Measurements from ENCODE around the gene PLXNC1.

Gene PLXNC1

DNA sequence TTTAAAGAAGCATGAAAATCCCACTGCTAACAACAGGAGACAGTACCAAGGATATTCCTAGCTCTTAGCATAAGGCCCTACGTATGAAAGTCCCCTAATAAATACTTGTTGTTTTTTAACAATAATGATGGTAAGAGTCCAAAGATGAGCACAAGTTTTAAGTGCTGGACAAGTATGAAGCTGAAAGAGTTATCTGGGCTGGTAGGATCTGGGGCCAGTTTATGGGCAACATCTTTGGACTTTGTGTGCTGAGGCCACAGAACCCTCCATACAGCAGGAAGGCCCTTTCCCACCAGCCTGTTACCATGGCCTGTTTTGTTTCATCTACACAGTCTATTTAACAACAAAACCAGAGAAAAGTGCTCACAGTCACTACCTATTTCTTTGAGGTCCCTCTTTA, 12.5 kb upstream of the PLXNC1 start:
- DNase-seq, result no peak

DNA sequence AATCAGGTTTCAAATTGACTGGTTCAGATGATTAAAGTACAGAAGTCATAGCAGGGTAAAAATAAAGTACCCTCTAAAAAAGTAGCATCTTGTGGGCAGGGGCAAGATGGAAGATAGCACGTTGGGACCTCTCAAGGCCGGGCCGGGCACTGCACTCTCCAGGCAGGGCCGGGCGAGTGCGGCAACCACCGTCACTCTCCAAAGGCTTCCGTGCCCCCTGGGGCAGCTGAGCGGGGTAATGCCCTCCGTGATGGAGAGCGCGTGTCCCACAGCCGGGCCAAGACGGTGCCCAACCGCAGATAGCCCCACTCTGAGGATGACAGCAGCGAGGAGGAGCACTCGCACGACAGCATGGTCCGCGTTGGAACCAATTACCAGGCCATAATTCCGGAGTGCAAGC, 8.6 kb upstream of the PLXNC1 start:
- no peak for DNase-seq

DNA sequence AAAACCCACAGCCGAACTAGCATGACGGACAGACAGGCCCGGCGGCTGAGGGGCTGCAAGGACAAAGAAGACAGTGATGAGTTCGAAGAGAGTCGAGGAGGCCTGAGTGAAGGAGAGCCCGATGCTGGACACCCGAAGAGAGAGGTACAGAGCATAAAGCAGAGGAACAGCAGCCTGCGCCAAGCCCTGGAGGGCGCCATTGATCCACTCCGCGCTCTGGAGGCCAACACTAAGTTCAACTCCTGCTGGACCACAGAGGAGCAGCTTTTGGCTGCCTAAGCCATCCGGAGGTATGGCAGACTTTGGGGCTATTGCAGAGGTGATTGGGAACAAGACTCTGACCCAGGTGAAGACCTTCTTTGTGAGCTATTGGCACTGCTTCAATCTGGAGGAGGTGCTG, 7.8 kb upstream of the PLXNC1 start:
- DNase-seq, result no peak

DNA sequence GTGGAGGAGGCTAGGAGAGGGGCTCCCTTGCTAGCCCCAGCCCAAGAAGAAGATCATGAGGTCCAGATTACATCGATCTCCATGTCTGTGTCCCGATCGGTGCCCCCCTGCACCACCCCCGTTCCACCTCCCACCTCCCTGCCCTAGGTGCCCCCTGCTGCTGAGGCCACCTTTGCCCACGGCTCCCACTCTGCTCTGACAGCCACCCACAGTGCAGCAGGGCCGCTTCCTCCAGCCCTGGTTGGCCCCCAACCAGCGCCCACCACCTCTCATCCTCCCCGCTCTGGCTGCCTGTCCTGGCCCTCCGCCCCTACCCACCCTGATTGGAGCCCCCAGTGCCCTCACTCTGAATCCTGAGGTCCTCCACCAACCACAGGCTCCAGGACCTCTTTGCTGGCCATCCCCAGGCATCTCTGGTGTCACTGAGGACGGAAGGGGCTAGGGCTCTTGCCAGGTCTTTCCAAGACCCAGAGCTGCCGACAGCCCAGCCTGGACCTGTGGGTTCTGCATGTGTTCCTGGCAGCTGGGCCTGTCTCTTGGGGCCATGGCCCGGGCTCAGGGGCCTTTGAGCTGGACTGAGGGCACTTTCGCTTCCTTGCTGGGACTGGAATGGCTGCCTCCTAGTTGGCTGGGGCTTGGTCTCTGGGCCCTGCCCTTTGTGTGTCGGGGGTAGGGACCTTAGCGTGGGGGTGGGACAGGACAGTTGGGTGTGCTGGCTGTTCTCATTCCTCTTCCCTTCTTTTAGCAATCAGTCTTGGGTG, 7.2 kb upstream of the PLXNC1 start:
- DNase-seq, result no peak

DNA sequence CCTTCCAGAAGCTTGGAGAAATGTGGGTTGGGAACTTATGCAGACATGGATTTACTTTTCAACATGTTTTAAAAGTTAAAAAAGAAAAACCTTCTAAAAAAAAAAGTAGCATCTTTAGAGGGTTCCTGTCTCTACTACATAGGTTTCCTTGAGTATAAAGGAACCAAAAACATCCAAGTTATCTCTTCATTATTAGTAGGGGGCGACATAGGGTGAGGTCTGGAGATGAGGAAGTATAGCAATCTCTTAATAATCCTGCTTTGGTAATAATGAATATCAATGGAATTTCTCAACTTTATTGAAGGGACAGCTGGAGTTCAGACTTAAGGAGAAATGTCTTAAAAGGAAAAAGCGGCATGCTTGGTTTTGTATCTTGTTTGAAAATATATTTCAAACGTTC, 6.5 kb upstream of the PLXNC1 start:
- DNase-seq, result no peak

DNA sequence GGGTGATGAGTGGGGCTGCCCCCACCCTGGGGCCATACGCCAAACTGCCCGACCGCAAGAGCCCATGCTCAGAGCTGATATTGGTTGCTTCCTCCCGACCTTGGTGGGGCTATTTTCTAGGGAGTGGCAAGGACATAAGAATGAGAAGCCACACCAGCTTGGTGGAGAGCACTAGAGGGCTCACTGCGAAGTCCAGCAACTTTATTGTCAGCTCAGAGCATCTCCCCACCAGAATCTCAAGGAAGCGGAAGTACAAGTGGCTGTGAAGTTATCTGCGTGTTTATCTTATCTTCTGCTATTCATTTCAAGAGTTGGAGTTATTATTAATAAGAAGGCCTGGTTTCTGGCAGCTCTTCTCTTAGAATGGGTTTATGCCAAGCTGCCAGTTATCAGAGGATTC, 4.9 kb upstream of the PLXNC1 start:
- DNase-seq, result no peak

DNA sequence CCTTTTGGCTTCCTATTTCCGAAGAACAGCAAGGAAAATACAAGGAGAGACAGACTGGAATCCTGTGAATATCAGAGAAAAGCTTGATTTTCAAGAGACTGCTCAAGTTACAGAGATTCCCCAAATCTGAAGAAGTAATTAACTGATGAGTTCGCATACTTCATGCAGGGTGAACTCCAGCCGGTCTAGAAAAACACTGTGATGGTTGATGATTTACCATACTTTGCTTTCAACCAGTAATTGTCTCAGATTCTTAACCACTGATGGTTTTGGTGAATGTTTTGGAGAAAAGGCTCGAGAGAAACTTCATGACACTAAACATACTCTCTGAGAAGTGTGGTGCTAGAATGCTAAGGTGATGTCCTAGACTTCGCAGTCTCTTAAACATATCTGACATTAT, 4.4 kb upstream of the PLXNC1 start:
- DNase-seq, result no peak

DNA sequence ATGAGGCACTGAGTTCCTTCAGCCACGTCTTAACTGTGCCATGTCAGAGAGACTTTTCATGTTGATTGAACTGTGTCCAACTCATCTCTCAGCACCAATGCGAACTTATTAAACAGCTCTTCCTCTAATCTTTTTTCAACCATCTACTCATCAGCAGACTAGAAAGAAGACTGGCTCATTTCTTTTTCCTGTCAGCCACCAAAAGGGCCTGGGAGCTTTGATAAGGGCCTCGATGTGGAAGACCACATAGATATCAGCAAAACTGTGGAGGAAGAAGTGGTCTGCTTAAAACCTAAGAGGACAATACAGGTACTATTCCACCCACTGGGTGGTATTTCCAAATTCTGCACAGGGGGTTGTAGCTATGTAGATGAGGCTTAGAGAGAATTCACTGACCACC, 3.6 kb upstream of the PLXNC1 start:
- no peak for DNase-seq

DNA sequence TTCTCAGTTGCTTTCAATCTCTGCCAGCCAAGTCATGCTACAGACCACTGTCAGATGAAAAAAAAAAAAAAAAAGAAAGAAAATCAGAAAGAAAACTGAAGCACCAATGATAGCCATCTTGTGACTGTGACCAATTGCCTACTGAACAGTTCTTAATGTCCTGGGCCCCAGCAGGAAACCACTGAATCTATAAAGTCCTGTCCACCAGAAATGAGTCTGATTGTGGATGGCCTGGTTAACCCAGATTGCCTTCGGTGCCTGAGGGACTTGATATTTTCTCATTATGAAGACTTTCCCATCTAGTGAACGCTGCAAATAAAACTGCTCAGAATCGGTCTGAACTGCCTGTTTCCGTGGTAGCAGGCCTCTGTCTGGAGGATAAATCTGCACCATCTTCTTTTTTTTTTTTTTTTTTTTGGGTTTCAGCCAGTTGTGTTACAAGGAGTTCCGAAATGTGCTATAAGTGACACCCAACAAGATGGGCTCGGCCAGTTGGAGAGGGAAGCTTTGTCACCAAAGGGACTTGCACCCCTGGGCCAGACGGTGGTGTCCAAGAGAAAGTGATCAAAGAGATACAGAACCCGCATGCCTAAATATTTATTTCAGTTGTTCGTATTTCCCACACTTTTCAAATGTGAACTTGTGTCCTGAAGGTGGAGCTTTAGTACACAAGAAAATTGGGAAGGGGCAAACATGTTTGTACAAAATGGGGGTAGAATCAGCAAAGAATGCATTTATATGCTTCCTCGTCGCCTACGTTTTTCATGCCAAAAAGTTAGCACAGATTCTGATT, 3.0 kb upstream of the PLXNC1 start:
- DNase-seq, result no peak

DNA sequence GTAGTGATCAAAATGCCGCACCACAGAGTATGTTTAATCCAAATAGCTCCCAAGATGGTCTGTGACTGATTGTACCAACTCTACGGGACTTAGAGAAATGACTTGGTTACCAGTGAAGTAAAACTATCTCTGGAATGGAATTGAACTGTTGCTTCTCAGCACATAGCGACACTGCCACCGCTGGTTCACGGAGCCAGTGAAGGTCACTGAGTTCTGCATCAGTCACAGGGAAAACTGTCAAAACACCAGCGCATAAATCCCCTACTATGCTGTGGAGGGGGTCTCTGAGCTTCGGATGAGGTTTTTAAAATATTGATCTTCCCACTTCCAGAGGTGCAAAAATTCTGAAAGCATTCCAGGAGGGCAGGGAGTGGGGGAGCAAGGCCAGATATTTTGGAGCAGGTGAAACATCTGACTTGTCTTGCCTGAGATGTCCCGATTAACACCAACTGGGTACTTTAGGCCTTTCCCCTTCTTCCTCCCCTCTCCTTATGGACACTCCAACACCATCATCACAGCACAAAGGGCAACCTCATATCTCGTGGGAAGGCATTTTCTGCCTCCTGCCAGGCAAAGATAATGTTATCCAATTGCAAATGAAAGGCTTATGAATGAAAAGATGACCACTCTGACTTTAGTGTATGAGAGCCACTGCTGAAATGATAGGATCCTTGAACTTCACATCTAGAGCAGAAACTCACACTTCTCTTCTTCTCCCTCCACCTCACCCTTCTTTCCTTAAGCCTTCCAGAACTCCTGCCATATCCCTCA, 2.0 kb upstream of the PLXNC1 start:
- DNase-seq, result no peak

DNA sequence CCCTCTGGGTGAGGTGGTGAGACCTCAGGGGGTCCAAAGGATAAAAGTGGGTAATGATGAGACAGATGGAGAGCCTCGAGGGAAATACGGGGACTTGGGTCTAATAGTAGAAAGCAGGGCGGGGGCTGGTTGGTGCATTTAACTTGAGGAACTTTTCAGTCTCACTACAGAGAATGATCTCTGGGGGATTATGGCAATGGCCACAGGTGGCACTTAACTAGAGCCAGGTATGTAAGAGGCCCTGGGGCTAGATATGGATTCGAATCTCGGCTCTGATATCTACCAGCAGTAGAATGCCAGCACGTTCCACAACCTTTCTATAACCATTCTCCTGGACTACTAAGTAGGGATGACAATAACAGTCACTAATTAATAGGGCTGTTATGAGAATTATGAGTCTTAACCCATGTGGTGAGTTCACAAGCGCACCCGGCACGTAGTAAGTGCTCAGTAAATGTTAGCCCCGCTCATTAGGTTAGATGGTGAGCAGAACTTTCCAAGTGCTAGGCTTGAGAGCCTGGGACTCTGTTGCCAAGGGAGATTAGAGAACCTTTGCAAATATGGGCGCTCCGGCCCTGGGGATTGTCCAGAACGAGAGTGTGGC, 888 bp upstream of the PLXNC1 start:
- no peak for DNase-seq

DNA sequence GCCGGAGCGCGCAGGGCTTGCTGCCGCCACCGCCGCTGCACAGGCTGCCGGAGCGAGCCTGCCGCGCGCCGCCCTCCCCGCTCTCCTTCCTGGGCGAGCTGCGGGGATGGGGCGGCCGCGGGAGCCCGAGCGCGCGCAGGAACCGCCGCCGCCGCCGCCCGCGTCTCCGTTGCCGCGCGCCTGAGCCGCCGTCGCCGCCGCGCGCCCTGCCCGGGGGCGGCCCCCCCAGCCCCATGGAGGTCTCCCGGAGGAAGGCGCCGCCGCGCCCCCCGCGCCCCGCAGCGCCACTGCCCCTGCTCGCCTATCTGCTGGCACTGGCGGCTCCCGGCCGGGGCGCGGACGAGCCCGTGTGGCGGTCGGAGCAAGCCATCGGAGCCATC, 352 bp downstream of the PLXNC1 start:
- no peak for DNase-seq

DNA sequence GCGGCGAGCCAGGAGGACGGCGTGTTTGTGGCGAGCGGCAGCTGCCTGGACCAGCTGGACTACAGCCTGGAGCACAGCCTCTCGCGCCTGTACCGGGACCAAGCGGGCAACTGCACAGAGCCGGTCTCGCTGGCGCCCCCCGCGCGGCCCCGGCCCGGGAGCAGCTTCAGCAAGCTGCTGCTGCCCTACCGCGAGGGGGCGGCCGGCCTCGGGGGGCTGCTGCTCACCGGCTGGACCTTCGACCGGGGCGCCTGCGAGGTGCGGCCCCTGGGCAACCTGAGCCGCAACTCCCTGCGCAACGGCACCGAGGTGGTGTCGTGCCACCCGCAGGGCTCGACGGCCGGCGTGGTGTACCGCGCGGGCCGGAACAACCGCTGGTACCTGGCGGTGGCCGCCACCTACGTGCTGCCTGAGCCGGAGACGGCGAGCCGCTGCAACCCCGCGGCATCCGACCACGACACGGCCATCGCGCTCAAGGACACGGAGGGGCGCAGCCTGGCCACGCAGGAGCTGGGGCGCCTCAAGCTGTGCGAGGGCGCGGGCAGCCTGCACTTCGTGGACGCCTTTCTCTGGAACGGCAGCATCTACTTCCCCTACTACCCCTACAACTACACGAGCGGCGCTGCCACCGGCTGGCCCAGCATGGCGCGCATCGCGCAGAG, 873 bp downstream of the PLXNC1 start:
- no peak for DNase-seq

DNA sequence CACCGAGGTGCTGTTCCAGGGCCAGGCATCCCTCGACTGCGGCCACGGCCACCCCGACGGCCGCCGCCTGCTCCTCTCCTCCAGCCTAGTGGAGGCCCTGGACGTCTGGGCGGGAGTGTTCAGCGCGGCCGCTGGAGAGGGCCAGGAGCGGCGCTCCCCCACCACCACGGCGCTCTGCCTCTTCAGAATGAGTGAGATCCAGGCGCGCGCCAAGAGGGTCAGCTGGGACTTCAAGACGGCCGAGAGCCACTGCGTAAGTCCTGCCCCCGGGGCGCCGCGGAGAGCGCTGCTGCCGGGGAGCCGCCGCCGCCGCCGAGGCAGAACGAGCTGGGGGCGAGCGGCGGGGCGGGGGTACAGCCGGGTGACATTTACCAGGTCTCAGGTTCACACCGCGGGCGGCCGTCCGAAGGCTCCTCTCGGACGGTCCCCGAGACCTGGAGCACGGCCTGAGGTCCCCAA, 1.4 kb downstream of the PLXNC1 start:
- DNase-seq, result no peak

DNA sequence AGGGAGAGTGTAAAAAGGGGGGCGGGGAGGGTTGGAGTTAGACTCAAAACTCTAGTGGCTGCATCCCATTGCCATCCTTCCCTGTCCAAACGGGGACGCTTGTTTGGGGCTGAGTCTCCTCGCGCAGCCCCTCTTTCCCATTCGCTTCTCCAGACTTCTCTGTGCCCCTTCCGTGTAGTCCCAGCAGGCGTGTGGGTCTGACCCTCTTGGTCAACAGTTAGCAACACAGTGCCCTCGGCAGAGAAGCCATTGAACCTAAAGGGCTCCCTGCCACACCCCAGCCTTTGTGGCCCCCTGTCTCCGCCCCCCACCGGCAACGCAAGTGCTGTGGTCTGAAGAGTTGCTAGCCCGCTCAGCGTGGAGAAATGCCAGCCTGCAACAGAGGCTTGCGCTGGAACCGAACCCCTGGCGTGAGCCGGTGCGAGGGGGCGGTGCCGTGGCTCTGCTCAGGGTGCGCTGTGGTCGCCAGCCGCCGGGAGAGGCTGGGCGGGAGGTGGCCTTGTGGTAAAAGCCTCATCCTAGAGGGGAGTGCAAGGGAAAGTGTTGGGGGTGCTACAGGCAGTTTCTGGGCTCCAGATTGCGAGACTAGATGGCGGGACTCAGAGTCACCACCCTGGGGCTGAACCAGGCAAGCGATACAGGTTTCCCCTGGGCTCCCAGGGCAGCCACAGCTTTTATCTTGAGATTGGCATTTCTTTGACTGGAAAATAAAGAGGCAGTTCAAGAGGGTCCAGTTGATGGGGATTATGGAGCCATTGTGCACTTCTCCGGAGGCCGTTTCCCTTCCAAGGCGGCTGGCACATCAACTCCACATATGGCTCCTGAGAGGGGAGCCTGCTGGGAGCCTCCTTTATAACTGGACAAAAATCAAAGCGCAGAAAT, 2.1 kb downstream of the PLXNC1 start:
- no peak for DNase-seq

DNA sequence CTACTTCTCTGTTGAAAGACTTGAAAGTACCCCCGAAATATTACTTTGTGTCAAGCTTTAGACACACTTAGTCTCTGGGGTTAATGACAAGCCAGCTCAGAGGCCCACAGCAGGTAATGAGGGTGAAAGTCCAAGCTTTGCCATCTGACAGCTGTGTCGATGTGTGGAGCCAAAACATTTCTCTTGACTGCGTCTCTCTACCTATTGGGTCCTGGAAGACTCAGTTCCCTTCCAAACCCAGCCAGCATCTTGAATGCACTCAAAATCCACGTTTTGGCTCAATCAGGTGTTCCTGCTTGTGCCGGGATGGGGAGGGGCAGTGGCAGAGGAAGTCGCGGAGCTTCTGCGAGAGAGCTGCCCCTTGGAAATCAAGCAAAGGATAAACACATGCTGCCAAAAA, 3.2 kb downstream of the PLXNC1 start:
- no peak for DNase-seq

DNA sequence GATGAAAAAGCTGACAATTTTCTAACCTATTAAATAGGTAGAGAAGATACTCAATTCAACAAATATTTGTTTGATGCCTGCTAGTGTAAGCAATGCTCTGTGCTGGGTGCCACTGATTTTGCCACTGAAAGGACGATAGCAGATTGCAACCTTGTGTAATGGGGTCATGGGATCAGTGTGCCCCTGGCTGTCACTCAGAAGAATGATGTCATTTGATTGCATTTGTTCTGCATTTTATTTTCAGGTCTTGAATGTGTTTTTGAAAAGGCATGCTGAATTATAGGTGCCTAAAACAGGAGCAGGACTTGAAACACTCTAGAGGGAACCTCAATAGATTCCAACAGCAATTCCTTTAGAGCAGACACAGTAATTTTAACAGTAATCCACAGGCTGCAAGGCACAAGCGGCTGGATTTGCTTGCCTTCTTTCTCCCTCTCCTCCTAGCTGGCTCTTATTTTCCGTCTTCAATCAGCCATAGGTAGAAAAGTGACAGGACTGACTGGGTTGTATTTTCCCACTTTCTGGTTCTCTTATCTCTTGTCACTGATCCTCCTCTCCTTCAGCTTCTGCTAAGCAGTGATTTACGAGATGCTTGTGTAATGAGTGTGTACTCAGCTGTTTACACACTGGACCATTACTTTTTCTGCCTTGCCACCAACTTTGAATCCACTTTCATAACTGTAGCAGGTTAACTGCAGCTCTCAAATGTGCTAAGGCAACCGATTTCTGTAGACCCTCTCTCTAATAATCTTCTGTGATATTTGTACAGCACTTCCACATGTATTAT, 4.1 kb downstream of the PLXNC1 start:
- DNase-seq, result no peak

DNA sequence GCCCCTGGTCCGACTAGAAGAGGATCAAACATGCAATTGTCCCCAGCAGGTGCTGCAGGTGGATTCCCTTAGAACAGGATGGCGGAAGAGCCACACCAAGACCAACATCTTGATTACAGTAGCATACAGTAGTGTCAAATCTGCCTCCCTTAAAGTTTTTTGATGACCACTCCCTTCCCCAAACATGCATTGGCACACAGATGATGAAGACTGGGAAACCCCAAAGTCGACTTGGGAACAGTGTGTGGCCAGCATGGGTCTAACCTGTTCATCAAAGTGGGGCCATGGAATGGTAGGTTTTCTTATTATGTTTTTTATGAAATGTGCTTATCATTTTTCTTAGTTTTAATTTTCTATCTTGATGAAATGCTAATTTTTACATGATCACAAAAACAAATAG, 8.8 kb downstream of the PLXNC1 start:
- no peak for DNase-seq

DNA sequence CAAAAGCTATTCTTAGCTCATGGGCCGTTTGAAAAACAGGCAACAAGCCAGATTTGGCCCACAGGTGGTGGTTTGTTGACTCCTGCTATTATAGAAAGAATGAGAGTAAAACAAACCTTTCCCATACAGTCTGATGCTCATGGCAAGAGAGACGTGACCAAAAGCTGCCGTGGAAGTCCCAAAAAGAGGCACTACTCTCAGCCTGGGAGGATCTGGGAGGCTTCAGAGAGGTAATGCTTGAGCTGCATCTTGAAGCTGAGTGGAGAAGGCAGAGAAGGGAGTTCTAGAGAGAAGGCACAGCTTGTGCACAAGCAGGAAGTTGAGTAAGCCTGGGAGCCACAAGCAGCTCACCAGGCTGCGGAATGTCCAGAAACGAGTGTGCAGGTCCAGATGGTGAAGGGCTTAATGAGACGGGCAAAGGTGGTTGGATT, 9.6 kb downstream of the PLXNC1 start:
- DNase-seq, result no peak

DNA sequence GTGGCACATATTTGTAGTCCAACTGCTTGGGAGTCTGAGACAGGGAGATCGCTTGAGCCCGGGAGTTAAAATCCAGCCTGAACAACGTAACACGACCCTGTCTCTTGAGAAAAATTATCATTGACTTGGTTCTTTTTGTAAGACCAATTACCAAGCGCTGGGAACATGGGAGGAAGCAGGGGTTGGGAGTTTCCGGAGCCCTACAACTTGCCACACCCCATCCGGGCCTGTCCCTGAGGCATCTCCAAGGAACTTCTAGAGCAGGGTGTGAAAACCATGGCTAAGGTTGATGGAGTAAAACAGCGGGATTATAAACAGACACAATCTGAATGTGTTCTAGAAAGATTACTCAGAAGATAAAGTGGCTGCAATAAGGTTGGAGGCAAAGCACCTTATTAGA, 10.3 kb downstream of the PLXNC1 start:
- no peak for DNase-seq

DNA sequence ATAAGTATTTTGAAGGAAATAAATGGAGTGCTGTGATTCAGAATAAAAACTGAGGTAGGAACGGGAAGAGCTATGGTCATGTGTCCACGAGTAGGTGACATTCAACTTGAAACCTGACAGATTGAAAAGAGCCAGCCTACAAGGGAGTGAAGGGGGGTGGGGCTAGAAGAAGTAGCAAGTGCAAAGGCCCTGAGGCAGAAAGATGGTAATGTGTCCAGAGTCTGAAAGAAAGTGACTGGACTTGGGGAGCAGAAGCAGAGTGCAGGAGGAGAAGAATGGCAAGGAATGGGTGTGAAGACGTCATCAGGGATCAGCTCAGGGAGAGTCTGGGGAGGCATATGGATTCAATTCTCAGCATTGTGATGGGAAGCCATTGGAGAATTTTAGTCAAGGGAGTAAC, 13.7 kb downstream of the PLXNC1 start:
- DNase-seq, result no peak
